HG03095 (cell line): ENCODE data around the gene LDLRAD3.

Experiments used
- ATAC-seq: cut with Tn5 transposase; IDR thresholded peaks from one replicate; pipeline ENCODE4 v1.9.1; 2021; ENCODE audit warnings: moderate library complexity; ENCODE audit not compliant: unreplicated experiment

Gene LDLRAD3

GRCh38 chr11:36126678-36127077, 182.8 kb downstream of the LDLRAD3 start:
- no peak for ATAC-seq

DNA sequence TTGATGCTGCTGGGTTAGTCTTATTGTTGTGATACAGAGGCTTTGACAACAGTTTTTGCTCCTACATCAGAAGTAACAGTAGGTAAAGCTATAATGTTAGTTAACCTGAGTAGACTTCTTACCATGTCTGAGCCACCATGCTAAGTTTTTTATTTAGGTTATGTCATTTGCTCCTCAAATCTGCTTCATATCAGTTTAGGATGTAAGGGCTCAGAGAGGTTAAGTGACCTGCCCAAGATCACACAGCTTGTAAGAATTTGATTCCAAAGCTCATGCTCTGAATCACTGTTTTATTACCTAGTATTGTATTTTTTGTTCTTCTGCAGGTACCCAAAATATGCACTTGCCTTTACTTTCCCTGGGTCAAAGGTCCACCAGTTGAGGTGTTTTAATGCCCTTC, 183.7 kb downstream of the LDLRAD3 start:
- ATAC-seq: no peak

DNA sequence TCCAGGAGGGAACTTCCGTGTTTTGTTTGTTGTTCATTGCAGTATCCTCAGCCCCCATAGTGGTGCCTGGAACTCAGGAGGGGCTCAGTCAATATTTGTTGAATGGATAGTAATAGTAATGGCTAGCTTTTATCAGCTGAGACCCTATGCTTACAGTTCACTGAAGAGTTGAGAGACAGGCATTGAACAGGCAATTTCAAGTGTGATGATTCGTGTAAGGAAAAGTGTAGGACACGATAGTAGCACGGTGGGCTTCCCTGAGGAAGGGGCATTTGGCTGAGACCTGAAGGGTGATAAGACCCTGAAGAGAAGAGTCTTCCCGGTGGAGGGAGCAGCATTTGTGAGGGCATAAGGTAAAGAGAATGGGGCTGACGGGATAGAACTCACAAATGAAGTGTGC, 186.1 kb downstream of the LDLRAD3 start:
- ATAC-seq: no peak

- ATAC-seq: no peak
These were observed 186.5 kb downstream of the LDLRAD3 start for GRCh38 chr11:36130401-36130800.

DNA sequence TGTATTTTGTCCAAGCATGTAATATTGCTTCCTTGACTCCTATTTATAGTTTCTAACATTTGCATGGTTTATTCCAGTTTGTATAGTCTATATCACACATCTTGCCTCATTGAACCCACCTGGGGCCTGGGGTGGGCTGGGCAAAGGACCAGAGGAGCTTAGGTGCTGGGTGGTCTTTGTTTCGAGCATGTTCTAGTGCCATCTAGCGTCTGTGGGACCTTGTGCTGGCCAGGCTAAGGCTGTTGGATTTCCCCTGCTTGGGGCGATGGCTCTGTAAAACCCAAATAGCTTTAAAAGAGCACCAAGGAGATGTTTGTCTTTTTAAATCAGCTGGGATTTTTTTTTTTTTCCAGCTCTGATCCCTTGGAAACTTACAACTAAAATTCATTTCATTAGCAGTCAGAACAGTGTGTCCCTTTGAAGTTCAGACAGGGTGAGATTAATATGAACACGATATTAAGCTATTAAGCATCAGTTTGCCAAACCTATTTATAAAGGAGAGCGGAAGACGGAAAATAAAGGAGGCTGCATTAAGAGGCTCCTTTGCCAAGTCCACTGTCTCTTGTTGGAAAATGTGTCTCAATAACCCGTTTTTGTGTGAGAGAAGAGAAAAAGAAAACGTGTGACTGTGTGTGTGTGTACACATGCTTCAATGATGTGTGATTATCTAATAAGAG, 188.0 kb downstream of the LDLRAD3 start:
- no peak for ATAC-seq

DNA sequence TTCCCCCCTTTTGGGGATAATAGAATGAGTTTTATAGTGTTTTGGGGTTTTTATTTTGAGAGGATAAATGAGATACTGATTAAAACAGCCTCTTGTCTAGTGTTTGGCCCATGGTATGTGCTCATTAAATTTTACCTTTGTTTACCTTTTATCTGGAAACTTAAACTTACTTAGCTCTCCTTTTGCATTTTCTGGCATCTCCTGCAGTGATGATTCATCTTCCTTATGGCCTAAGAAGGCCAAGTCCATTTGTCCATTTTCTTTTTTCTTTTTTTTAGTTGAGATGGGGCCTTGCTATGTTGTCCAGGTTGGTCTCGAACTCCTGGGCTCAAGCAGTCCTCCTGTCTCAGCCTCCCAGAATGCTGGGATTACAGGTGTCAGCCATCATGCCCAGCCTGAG, 189.1 kb downstream of the LDLRAD3 start:
- ATAC-seq: no peak

DNA sequence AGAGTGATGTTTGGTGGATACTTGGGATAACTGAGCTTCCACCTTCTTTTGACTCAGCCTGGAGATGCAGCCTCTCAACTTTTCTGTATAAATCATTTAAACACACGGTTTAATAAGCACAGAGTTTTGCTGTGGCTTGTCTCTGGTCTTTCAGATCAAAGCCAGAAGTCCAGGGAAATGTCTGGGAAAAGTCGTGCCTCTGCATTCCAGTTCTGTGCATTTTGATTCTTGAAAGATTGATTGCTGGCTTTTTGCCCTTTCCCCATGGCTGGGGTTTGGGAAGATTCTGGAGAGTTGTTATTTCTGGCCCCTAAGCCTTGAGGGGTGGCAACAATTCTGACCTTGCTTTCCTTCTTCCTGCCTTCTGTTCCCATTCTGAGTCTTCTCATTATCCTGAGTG, 191.2 kb downstream of the LDLRAD3 start:
- no peak for ATAC-seq

GRCh38 chr11:36139767-36140166, 195.9 kb downstream of the LDLRAD3 start:
- ATAC-seq: no peak

GRCh38 chr11:36141196-36141953, 197.5 kb downstream of the LDLRAD3 start:
- ATAC-seq: no peak

DNA sequence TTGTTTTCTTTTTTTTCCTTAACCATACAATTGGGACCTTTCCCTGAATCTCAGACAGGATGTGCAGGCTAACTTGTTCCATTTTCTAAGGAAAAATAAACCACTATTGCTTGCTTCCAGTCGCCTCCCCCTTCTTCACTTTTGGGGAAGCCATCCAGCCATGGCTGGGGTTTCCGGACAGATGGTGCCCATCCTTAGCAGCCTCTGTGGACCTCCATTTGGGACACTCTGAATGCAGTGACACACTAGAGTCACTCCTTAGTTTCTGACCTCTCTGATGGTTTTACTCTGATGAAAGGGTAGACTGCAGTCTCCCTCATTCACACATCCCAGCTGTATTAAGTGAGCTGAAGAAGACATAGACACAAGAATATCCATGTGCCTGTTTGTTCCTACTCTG, 198.1 kb downstream of the LDLRAD3 start:
- no peak for ATAC-seq

DNA sequence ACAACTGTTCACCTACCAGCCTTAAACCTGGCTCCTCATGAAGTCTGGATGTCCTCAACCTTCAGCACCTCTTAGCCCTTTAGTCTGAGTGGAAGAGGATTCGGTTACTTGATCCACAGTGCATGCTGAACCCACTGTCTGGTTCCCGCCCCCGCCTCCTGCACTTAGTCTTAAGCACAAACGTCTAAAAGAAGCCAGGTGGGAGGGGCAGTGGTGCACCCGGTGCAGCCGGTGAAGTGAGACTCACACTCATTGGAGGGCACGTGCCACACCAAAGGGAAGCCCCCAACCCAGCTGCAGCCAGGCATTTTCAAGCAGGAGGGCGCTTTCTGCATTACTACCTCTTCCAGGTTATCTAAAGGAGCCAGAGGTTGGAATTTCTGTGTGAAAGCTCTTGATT, 198.6 kb downstream of the LDLRAD3 start:
- no peak for ATAC-seq

GRCh38 chr11:36142879-36143278, 199.0 kb downstream of the LDLRAD3 start:
- no peak for ATAC-seq

DNA sequence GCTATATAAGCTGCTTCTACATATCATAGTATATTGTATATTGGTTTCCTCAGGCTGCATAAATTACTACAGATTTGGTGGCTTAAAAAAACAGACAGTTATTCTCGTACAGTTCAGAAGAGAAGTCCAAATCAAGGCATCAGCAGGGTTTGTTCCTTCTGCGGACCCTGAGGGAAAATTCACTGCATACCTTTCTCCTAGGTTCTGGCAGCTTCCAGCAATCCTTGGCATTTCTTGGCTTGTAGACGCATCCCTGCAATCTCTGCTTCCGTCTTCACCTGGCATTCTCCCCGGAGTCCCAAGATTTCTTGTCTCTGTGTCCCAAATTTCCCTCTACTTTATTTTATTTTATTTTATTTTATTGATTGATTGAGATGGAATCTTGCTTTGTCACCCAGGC, 202.6 kb downstream of the LDLRAD3 start:
- no peak for ATAC-seq

- ATAC-seq: no peak
These were observed 203.6 kb downstream of the LDLRAD3 start for GRCh38 chr11:36147491-36147890.

DNA sequence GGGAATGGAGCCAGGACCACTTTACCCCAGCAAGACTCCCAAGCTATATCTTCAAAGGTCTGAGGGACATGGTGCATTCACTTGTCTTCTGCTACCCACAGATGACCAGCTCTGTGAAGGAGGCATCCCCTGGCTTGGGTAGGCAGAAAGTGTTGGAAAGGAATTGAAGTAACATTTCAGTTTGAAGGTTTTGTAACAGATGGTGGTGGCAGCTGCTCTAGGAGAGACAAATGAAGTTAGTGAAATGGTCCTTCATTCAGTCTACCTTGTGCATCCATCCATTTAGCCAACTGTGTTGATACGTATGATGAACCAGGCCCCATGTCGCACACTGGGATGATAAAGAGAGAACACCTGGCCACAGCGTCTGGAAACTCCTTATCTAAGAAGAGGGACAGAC, 204.8 kb downstream of the LDLRAD3 start:
- ATAC-seq: no peak

- ATAC-seq: peak; percentile 83
These were observed 205.8 kb downstream of the LDLRAD3 start for GRCh38 chr11:36149538-36150242.

DNA sequence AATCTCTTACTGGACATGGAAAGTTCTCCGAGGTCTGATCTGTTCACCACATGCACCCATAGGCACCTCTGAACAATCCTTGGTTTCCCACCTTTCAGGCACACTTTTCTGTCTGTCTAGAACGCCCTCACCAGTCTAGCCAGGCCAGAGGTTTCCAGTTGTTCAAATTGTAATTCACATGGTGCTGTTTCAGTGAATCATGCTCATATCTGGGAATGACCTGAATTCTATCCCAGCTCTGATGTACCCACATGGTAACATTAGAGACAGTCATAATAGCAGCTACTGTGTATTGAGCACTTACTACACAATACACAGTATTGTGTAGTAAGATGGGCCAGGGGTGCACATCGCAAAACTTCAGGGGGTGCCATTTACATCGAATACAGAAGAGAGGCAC, 207.1 kb downstream of the LDLRAD3 start:
- no peak for ATAC-seq

- no peak for ATAC-seq
These were observed 208.2 kb downstream of the LDLRAD3 start for GRCh38 chr11:36151933-36152580.

DNA sequence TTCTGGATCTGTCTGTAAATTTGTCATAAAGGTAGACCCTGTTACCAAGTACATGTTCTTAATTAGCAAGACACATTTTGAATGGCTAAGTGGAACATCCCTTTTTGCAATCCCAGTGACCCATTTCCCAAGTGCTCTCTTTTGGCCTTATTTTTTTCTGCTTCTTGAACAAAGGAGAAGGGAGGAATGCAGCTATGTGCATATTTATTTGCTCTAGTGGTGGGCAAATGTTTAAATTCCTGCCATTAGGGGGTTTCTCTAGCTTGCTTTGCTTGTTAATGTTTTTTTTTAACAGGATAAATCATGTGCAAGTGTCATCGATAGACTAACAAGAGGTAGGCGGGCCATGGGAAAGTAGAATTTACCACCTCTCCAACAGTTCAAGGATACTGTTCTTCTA, 209.7 kb downstream of the LDLRAD3 start:
- no peak for ATAC-seq

DNA sequence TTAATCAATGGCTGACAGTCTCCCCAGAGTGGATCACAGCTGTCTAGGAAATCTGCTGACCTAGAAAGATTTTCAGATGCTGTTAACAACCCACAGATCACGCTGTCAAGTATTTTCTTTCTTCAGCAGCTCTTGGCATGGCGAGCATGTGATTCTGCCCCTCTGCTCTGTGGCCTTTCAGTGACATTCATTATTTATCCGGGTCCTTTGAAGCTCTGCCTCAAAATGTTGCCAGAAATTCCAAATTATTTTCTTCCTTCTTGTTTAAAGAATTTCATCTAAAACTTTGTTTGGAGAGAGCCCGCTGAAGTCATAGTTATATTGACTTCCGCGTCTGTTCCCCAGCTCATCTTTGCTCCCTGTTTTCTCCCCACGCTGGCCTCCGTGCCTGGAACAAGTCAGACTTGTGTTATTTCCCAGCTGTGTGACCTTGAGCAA, 211.3 kb downstream of the LDLRAD3 start:
- ATAC-seq: no peak

GRCh38 chr11:36155770-36156160, 211.9 kb downstream of the LDLRAD3 start:
- ATAC-seq: no peak
